ENCODE data around the gene ATP1B3.
"Not testable (repeated sequence)": the region's sequence is repeated elsewhere in the genome, so short reads cannot be mapped to it uniquely, and the experiment has no call there.

ATP1B3 gene

DNA sequence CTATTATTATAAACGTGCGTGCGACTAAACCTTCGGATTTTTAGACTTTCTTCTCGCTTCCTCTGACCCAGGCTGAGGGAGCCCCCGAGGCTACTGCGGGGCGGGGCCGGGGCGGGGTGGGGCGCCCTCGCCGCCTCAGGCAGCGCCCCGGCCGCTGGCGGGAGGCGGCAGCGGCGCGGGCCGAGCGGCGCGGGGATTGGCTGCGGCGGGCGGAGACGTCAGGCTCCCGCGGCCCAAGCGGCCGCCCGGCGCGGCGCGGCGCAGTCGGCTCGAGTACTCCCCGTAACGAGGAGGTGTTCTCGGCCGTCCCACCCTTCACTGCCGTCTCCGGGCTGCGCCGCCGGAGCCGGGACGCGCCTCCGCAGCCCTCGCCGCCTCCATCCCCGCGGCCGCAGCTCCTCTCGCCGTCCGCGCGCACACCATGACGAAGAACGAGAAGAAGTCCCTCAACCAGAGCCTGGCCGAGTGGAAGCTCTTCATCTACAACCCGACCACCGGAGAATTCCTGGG lies at the start of gene ATP1B3:
Gene ATP1B3 (plus strand): TSS at position 263 of the 510 bp plus-strand sequence. CDS start 159 bp downstream, at position 422.
- peak; percentile 76 to 80 for DNase-seq

GRCh38 chr3:141828487-141828886 lies 48.0 kb upstream of the ATP1B3 start:
- no peak for DNase-seq

- no peak for DNase-seq
Observed at GRCh38 chr3:141828890-141829289, 47.6 kb upstream of the ATP1B3 start.

GRCh38 chr3:141830508-141830907 lies 45.9 kb upstream of the ATP1B3 start:
- DNase-seq: no peak

- no peak for DNase-seq
Observed at GRCh38 chr3:141834292-141834691, 42.2 kb upstream of the ATP1B3 start.

- DNase-seq: no peak
Observed at GRCh38 chr3:141835557-141836229, 40.8 kb upstream of the ATP1B3 start.

DNA sequence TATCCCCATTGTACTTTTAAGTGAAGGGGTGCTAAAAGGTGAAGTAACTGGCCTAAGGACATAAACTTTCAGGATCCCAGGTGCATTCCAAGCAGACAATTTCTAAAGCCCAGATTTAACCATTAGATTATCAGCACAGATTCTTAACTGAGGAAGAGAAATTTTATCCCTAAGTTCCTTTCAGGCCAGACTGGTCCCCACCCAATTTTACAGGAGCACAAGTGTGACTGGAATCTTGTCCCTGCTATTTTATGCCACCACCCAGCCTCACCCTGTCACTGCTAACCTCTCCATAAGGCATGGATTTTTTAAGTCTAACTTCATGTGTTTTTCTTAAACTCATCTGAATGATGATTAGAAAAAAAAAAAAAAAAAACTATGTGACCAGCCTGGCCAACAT lies 37.1 kb upstream of the ATP1B3 start:
- DNase-seq: no peak

DNA sequence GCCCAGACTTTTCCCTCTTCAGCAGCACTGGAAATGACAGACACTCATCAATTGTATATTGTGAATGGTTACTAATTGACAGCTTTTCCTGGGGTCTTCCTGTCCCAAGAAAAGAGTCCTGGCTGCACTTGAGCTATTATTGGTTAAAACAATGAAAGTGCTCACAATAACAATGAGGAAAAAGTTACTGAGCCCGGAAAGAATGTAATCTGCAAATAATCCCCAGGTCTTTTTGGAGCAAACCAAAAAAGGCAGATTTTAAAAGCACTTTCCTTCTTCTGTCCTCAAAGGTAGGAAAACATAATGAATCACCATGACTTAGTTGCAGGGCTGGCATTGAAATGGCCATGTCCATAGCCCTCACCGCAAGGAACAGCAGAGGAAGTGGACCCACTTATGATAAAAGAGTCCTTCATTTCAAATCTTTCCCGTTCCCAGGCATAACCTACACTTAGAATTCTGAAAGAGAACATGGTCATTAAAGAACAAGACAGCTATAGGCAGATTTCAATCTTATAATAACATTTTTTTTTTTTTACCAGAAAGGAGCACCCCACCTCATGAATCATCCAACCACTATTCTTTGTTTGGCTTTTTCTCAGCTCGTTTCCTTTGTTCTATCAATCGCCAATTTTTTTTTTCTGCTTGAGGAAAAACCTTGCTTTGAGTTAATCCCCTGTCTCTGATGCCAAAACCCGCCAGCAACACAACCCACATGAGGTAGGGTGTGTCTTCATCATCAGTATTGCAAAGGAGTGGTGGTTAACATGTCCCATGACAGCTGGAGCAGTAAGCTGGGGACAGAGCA lies 35.5 kb upstream of the ATP1B3 start:
- DNase-seq: no peak

GRCh38 chr3:141844108-141844507 lies 32.3 kb upstream of the ATP1B3 start:
- no peak for DNase-seq

GRCh38 chr3:141844812-141845211 lies 31.6 kb upstream of the ATP1B3 start:
- no peak for DNase-seq

GRCh38 chr3:141845407-141846049 lies 30.9 kb upstream of the ATP1B3 start:
- DNase-seq: peak; percentile 7 to 16

- no peak for DNase-seq
Observed at GRCh38 chr3:141846050-141846433, 30.4 kb upstream of the ATP1B3 start.

- DNase-seq: not testable (repeated sequence)
Observed at GRCh38 chr3:141848159-141848748, 28.2 kb upstream of the ATP1B3 start.

GRCh38 chr3:141849056-141849815 lies 27.2 kb upstream of the ATP1B3 start:
- DNase-seq: no peak

- DNase-seq: no peak
Observed at GRCh38 chr3:141851411-141851810, 25.0 kb upstream of the ATP1B3 start.

- DNase-seq: no peak
Observed at GRCh38 chr3:141853081-141853601, 23.3 kb upstream of the ATP1B3 start.

DNA sequence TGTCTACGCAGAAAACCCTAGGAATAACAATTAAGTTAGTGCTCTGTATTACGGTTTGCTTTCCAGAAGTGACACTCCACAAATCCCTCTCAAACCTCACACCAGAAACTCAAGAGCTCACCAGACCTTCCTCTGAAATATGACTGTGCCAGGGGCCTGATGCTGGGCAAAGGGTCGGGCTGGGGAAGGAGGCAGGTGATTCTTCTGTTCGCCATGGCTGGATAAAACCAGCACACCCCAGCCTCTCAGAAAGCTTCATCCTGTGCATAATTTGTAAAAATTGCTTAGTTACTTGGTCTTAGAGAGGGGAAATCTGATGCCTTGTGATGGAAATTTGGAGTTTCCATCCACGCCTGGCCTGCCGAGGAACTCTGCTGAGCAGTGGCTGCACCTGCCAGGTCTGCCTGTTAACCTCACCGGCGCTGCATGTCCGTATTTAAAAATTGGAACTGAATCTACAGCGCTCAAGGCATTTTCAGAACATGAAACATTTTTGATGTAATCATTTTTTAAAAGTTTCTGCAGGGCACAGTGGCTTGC lies 22.7 kb upstream of the ATP1B3 start:
- DNase-seq: no peak

DNA sequence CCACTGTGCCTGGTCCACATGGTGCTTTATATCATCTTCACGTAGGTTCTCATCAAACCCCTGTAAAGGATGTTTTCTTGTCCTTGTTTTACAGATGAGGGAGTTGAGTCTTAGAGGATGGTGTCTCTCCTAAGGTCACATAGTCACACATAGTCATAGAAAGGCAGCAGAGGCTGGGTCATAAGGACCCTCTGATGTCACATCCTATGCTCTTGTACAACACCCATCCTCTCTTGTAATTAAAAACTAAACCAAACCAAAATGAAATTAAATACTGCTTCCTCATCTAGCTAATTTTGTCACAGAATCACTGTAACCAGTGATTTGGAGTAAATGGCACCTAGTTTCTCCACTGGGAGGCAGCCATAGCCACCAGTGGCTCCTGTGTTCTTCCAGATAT lies 21.8 kb upstream of the ATP1B3 start:
- DNase-seq: no peak

DNA sequence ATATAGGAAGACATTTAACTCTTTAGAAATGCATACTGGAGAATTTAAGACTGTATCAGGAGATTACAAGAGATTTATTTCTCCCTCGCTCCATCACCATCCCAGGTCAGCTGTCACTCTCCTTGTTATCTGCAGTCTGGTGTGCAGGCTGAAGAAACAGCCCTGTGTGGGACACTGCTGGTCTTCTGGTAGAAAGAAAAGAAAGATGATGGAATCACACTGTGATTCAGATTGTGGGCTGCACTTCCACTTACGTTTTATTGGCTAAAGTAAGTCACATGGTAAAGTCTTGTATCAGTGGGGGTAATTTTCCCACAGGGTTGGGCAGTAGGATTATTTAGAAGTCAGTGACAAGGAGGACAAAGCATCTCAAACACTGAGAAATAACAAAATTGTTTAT lies 18.1 kb upstream of the ATP1B3 start:
- DNase-seq: no peak

DNA sequence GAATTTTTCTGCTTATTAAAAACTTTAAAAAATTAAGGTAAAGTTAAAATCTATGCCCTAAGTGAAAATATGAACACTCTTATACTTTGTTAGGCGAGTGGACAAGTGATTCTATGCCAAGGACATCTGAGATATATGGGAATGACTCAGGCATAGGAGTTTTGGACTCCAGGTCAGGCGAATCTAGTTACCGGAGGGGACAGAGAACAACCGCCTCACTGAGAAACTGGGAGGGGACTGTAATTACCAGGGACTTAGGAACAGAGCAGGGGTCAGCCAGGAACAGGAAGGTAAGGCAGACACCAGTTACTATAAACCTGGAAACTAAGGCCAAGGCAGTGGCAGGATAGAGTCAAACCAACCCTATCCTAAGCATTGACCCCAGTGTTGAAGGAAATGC lies 16.8 kb upstream of the ATP1B3 start:
- no peak for DNase-seq

DNA sequence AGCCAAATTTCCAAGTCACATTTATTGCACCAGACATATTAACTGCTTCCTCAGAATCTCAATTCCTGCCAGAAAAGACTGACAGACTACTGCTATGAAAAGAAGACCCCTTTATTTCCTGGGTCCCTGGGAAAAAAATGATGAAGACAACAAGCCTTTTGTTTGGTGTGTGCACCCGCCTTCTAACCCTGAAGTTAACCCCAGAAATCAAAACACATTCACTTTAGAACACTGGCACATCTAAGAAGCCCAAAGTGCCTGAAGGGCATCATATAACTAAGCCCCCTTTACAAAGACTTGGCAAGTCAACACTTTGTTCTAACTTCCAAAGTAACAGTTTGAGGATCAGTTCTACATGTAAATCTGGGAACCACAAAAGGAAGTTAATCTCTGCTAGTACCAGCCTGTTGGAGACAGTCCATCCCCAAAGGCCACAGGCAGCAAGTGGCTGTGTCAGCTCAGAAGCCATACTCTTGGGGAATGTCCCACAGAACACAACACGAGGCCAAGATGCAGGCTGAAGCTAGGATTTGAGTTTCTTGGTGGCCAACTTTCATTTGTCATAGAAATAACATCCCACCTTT lies 16.3 kb upstream of the ATP1B3 start:
- no peak for DNase-seq

All from activated CD4-positive, alpha-beta T cell treated with anti-CD3 and anti-CD28 coated beads for 4 hours (primary cell).